EH (cell line): Measurements from ENCODE around the gene NLRP1.
A peak's percentile ranks its signal among the peaks of the same experiment; 100 is the strongest.

ENCODE experiments used
- DNase-seq: peaks from one replicate; pipeline ENCODE4 v3.0.0-alpha.2; 2015; ENCODE audit warnings: low read depth

NLRP1 gene

GRCh38 chr17:5478992-5479391 lies 105.3 kb downstream of the NLRP1 start:
- no peak for DNase-seq

GRCh38 chr17:5473906-5474305 lies 110.4 kb downstream of the NLRP1 start:
- DNase-seq = no peak

- DNase-seq = peak; percentile 2
These were observed 111.8 kb downstream of the NLRP1 start for GRCh38 chr17:5472511-5472910.

GRCh38 chr17:5468075-5468473 lies 116.2 kb downstream of the NLRP1 start:
- DNase-seq = no peak

- DNase-seq = peak; percentile 22
These were observed 116.9 kb downstream of the NLRP1 start for GRCh38 chr17:5467416-5467815.

- no peak for DNase-seq
These were observed 118.0 kb downstream of the NLRP1 start for GRCh38 chr17:5466295-5466694.

- DNase-seq = no peak
These were observed 119.4 kb downstream of the NLRP1 start for GRCh38 chr17:5464717-5465507.
